ENCODE results near the gene DOCK6.

The DOCK6 gene

DNA sequence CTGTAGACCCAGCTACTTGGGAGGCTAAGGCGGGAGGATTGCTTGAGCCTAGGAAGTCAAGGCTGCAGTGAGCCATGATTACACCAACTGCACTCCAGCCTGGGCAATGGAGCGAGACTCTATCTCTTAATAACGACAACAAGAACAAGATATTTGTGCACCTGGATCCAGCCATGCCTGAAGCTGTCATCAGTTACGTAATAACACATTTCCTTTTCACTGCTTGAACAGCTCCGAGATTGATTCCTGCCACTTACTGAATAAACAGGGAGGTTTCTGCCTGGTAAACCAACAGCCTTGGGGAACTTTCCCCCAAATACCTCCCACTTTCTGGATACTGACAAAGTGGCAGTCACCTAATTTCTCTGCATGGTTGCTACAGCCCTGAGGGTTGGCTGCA, 70.4 kb downstream of the DOCK6 start:
- H3K4me2 ChIP-seq (ENCODE audit: low read depth, low read length) = no peak overlapping the region
- no peaks in the 10 kb centered on the region for H4K20me1 ChIP-seq (ENCODE audit: insufficient read depth, low read length)
- TF ChIP-seq EZH2 (optimal IDR thresholded peaks at IDR 0.05; ENCODE audit: low read depth, low read length) (no peak), EZH2phosphoT487 (IDR thresholded peaks at IDR 0.05; ENCODE audit: low read length) (no peak)
- TF ChIP-seq, protein P1, sequence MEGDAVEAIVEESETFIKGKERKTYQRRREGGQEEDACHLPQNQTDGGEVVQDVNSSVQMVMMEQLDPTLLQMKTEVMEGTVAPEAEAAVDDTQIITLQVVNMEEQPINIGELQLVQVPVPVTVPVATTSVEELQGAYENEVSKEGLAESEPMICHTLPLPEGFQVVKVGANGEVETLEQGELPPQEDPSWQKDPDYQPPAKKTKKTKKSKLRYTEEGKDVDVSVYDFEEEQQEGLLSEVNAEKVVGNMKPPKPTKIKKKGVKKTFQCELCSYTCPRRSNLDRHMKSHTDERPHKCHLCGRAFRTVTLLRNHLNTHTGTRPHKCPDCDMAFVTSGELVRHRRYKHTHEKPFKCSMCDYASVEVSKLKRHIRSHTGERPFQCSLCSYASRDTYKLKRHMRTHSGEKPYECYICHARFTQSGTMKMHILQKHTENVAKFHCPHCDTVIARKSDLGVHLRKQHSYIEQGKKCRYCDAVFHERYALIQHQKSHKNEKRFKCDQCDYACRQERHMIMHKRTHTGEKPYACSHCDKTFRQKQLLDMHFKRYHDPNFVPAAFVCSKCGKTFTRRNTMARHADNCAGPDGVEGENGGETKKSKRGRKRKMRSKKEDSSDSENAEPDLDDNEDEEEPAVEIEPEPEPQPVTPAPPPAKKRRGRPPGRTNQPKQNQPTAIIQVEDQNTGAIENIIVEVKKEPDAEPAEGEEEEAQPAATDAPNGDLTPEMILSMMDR (IDR thresholded peaks at IDR 0.05; ENCODE audit: low read length) = no peak
- H2AFZ ChIP-seq (ENCODE audit: low read length) = no peak overlapping the region
- 0 out of 2 replicates have a peak, but pooled peaks cover 3% of the 10 kb centered on the region for H3K79me2 ChIP-seq (ENCODE audit: low read length)
- H3K9me2 ChIP-seq (replicated peaks; ENCODE audit: insufficient read depth, low read length) = no peaks in the 10 kb centered on the region
- no peaks in the 10 kb centered on the region for H3K4me1 ChIP-seq (ENCODE audit: low read length)
- no peaks in the 10 kb centered on the region for H3K36me3 ChIP-seq (replicated peaks; ENCODE audit: insufficient read depth, low read length)
- no peak overlapping the region for H3K4me3 ChIP-seq (ENCODE audit: low read length)
- no peaks in the 10 kb centered on the region for H3K27me3 ChIP-seq (replicated peaks; ENCODE audit: insufficient read depth, low read length)
- H3K9me3 ChIP-seq (replicated peaks; ENCODE audit: insufficient read depth, low read length) = no peaks in the 10 kb centered on the region
- no peak overlapping the region for H3K9ac ChIP-seq (ENCODE audit: low read length)
- no peak for DNase-seq
- no peaks in the 10 kb centered on the region for H3F3A ChIP-seq (ENCODE audit: insufficient read depth, low read length)
- no peak overlapping the region for H3K27ac ChIP-seq (ENCODE audit: low read length)

DNA sequence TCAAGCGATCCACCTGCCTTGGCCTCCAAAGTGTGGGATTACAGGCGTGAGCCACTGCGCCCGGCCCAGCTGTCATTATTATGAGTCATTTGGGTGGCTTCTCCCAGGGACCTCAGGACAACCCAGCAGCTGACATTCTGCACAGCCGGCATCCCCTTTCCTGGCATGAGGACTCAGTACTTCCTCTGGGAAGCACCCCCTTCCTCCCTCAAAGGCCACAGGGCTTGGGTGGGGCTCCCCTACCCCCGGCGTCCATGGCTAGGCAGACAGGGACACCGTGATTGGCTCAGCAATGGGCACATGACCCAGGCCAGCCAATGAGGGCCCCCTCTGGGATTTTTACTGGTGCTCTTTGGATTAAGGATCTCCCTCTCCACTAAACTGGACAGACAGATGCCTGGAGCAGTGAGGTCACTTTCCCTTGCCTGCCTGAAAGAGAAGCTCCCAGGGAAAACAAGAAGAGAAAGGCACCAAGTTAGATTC, 71.0 kb downstream of the DOCK6 start:
- Histone ChIP-seq H3K9me2 (replicated peaks; ENCODE audit: insufficient read depth, low read length) (no peaks in the 10 kb centered on the region), H3K9me3 (replicated peaks; ENCODE audit: insufficient read depth, low read length) (no peaks in the 10 kb centered on the region), H3K36me3 (replicated peaks; ENCODE audit: insufficient read depth, low read length) (no peaks in the 10 kb centered on the region), H2AFZ (ENCODE audit: low read length) (no peak overlapping the region), H3K27me3 (replicated peaks; ENCODE audit: insufficient read depth, low read length) (no peaks in the 10 kb centered on the region), H3K4me2 (ENCODE audit: low read depth, low read length) (no peak overlapping the region), H3K79me2 (ENCODE audit: low read length) (0 out of 2 replicates have a peak, but pooled peaks cover under 1% of the 10 kb centered on the region), H3K9ac (ENCODE audit: low read length) (no peak overlapping the region), H4K20me1 (ENCODE audit: insufficient read depth, low read length) (no peaks in the 10 kb centered on the region), H3K27ac (ENCODE audit: low read length) (no peak overlapping the region), H3K4me1 (ENCODE audit: low read length) (no peaks in the 10 kb centered on the region), H3F3A (ENCODE audit: insufficient read depth, low read length) (no peaks in the 10 kb centered on the region), H3K4me3 (ENCODE audit: low read length) (no peak overlapping the region)
- DNase-seq = no peak
- no peak for TF ChIP-seq EZH2 (optimal IDR thresholded peaks at IDR 0.05; ENCODE audit: low read depth, low read length)
- no peak for TF ChIP-seq EZH2phosphoT487 (IDR thresholded peaks at IDR 0.05; ENCODE audit: low read length)
- TF ChIP-seq, protein P1 (IDR thresholded peaks at IDR 0.05; ENCODE audit: low read length) = no peak

GRCh38 chr19:11190501-11190900, 71.8 kb downstream of the DOCK6 start:
- no peaks in the 10 kb centered on the region for H3K27me3 ChIP-seq (replicated peaks; ENCODE audit: insufficient read depth, low read length)
- H3K9me3 ChIP-seq (replicated peaks; ENCODE audit: insufficient read depth, low read length) = no peaks in the 10 kb centered on the region
- no peaks in the 10 kb centered on the region for H3F3A ChIP-seq (ENCODE audit: insufficient read depth, low read length)
- TF ChIP-seq EZH2 (optimal IDR thresholded peaks at IDR 0.05; ENCODE audit: low read depth, low read length) = no peak
- TF ChIP-seq EZH2phosphoT487 (IDR thresholded peaks at IDR 0.05; ENCODE audit: low read length) = no peak
- TF ChIP-seq, protein P1 (IDR thresholded peaks at IDR 0.05; ENCODE audit: low read length) = no peak
- H3K79me2 ChIP-seq (ENCODE audit: low read length) = no peaks in the 10 kb centered on the region
- H3K4me1 ChIP-seq (ENCODE audit: low read length) = no peaks in the 10 kb centered on the region
- H3K9ac ChIP-seq (ENCODE audit: low read length) = no peak overlapping the region
- H3K27ac ChIP-seq (ENCODE audit: low read length) = no peak overlapping the region
- no peak overlapping the region for H3K4me2 ChIP-seq (ENCODE audit: low read depth, low read length)
- DNase-seq = no peak
- H4K20me1 ChIP-seq (ENCODE audit: insufficient read depth, low read length) = no peaks in the 10 kb centered on the region
- no peak overlapping the region for H2AFZ ChIP-seq (ENCODE audit: low read length)
- H3K4me3 ChIP-seq (ENCODE audit: low read length) = no peak overlapping the region
- H3K9me2 ChIP-seq (replicated peaks; ENCODE audit: insufficient read depth, low read length) = no peaks in the 10 kb centered on the region
- H3K36me3 ChIP-seq (replicated peaks; ENCODE audit: insufficient read depth, low read length) = no peaks in the 10 kb centered on the region

Measured in MM.1S (cell line).